Adipose tissue (tissue), 3 donors: Measurements from ENCODE around the gene PPP5C. TPM values are rescaled to one million over a fixed set of nuclear protein-coding genes. Genes with fewer than 3 reads are reported as not detected.
"Not testable (repeated sequence)": the region's sequence is repeated elsewhere in the genome, so short reads cannot be mapped to it uniquely, and the experiment has no call there.

ENCODE experiments used
- H3K27ac ChIP-seq: one replicate; pipeline ENCODE4 v1.5.1; 2013; ENCODE audit warnings: low read depth, low read length
- WGBS, 3 donors: extraction: QIAGEN DNeasy Blood & Tissue Kit; methylation state at CpG; one replicate each; pipeline ENCODE4 v1.1.7; 2013; 5-methylcytosine and 5-hydroxymethylcytosine counted together
- polyA plus RNA-seq, 3 donors: library from polyadenylated mRNA; stranded (reverse); fragments of 200-250 nt; gene quantifications; one replicate each; pipeline ENCODE4 v1.2.3, GENCODE V29; 2013
- donor health status: healthy with polysubstance abuse.
- donor health status: Bipolar disorder and iron deficiency.
- donor health status: healthy.

Gene PPP5C, protein sequence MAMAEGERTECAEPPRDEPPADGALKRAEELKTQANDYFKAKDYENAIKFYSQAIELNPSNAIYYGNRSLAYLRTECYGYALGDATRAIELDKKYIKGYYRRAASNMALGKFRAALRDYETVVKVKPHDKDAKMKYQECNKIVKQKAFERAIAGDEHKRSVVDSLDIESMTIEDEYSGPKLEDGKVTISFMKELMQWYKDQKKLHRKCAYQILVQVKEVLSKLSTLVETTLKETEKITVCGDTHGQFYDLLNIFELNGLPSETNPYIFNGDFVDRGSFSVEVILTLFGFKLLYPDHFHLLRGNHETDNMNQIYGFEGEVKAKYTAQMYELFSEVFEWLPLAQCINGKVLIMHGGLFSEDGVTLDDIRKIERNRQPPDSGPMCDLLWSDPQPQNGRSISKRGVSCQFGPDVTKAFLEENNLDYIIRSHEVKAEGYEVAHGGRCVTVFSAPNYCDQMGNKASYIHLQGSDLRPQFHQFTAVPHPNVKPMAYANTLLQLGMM
- polyA plus RNA-seq, result 10 to 100 TPM; 22.2 to 38.3 (median 28.1) TPM

DNA sequence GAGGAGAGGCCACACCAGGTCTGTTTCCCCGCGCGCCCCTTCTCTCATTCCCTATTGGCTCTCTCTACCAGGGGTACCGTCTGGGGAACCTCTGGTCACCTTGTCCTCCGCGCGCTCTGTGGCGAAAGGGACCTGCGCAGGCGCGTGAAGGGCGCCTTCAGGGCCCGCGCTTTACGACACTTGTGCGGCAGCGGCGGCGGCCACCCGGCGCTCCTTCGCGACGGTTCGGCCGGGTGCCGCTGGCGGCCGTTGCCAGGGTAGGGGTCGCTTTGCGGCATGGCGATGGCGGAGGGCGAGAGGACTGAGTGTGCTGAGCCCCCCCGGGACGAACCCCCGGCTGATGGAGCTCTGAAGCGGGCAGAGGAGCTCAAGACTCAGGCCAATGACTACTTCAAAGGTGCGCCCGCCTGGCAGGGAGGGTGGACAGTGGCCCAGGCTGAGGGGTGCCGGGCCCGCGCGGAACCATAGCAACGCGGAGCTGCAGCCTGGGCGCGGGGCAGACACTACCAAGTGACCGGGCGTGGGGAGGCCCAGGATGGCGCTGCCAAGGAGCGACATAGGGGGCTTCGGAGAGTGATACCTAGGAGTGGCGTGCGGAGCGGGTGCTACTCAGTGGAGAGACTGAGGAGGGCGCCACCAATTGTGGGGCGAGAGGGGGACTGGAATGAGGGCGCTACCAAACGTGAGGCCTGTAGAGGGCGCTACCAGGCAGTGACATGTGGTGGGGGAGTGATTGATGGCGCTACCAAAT lies at the start of gene PPP5C:
PPP5C (plus strand) TSS at position 267 of the 751 bp plus-strand sequence; CDS start at position 277, 10 bp downstream.
- no peak within 1 kb of the TSS for H3K27ac ChIP-seq
- WGBS, 3 donors, result 0 to 1% (median 0%) methylated on average over 54 to 62 of the region's 62 CpGs

DNA sequence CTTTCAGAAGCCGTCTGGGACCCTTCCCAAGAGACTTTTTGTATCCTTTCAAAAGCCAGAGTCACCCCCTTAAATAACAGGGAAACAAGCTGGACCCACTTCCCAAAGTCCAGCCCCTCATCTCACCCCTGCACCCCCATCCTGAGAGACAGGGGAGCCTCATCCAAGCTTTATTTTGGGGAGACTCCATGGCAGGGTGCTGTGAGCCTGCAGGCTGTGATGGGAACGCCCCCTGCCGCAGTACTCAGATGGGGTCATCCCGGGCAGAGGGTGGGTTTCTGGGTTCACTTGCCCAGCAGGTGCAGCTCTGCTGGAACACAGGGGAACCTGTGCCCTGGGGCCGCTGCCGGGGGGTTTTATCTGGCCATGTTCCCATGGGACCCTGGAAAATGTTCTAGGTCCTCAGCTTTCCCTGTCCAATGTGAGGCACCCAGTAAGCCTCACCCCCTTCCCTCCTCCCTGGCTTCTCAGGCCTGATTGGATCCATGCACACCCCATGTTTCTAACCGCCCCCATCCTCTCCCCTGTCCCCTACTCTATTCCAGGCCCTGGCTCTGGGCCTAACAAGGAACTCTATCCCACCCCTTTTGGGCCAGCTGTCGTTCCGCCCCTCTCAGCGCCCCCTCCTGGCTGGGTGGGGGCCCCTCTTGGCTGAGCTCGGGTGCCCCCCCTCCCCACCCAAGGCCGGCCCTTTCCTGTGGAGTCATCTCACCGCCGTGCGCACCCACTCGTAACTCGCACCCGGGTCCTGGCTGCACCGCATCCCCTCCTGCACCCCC lies 49.0 kb upstream of the PPP5C start:
- WGBS, 3 donors, result 20 to 52% (median 27%) methylated on average over 18 to 19 of the region's 19 CpGs
- H3K27ac ChIP-seq, result peak overlapping the region; percentile 9

DNA sequence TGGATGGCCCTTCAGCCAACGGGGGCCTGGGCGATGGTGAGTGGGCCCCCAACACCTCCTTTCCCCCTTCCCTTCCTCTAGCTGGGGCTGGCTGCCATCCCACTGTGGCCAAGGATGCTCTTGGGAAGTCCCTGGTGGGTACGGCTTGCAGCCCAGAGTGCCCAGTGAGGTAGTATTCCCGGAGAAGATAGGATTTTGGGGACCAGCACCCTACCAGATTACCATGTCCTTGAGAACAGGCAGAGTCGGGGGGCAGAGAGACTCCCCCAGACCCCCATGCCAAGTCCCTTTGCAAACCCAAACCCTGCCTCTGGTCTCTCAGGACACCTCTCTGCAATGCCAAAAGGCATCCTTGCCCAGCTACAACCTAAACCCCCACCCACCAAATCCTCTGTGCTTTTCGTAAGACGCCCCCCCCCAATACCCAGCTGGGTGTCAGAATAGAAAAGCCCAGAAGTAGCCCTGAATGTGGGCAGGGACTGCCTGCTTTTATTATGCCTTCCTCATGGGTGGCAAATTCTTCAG lies 48.3 kb upstream of the PPP5C start:
- 9 to 16% (median 11%) methylated on average over 6 to 7 of the region's 7 CpGs for WGBS, 3 donors
- H3K27ac ChIP-seq, result peak overlapping the region; percentile 9

DNA sequence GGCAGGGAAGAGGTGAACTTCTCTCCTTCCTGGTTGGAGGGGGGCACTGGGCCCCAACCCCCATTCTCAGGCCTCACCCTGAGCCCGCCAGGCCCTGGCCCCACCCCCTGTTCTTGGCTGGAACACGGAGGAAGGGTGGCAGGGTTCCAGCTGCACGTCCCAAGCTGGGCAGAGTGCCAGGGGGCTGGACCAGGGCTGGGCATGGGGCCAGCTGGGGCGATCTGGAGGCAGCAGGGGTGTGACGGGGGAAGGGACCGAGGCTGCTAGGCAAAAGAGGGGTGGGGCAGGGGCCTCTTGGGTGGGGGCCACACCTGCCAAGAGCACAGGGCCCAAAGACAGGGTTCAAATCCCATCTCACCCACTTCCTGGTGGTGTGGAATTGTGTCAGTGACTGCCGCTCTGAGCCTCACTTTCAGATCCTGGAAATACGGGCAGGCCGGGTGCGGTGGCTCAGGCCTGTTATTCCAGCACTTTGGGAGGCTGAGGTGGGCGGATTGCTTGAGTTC lies 47.8 kb upstream of the PPP5C start:
- 4 to 14% (median 7%) methylated on average over 11 of the region's 11 CpGs for WGBS, 3 donors
- H3K27ac ChIP-seq, result no peak overlapping the region

DNA sequence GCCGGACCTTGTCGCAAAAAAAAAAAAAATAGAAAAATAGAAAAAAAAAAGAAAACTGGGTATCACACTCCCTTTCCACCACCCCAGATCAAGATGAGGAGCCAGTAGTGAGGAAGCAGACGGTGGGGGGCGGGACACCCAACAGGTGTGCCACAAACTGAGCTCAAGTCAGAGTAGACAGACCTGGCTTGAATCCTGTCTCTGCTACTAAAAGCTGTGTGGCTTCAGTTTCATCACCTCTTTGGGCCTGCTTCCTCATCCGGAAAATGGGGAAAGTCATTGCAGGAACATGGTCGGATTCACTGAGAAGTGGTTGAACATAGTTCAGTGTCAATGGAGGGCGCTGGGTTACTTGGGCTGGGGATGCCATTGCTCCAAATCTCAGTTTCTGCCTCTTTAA lies 47.2 kb upstream of the PPP5C start:
- WGBS, 3 donors, result 55 to 63% (median 55%) methylated on average over 7 of the region's 7 CpGs
- no peak overlapping the region for H3K27ac ChIP-seq

DNA sequence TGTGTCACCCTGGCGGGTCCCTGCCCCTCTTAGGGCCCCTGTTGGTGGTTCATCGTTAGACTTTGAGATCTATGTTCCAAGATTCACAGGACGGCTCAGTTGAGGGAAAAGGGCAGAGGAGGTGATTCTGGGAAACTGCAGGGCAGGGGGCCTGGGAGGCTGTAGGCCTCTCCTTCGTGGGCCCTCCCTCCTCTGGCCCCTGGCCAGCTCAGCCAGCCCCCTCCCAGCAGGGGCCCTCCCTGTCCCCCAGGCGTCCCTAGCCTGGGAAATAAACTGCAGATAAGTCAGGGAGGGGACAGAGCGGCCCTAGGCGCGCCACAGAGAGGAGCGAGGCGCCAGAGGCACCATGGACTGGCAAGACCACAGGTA lies 43.6 kb upstream of the PPP5C start:
- no peak overlapping the region for H3K27ac ChIP-seq
- 80 to 82% (median 82%) methylated on average over 10 of the region's 10 CpGs for WGBS, 3 donors

DNA sequence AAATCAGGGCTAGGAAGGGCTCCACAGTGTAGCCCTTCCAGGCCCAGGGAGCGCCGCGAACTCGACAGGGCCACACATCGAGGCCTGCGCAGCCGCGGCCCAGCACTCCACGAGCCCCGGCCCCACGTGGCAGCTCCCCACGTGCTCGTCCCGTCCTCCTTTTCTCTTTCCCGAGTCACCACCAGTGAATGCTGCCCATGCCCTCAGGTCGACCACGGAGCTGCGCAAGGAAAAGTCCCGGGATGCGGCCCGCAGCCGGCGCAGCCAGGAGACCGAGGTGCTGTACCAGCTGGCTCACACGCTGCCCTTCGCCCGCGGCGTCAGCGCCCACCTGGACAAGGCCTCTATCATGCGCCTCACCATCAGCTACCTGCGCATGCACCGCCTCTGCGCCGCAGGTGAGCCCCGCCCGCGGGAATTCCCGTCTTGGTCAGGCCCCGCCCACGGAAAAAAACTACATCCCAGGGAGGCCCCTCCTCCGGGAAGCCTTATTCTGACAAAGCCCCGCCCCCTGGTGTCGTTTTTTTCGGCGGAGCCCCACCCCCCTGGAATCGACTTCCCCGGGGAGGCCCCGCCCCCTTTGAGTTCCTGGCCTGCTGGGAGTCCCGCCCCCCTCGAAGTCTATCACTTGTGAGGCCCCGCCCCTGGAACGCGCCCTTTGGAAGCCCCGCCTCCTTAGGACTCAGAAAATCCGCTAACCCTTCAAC lies 43.0 kb upstream of the PPP5C start:
- 29 to 74% (median 69%) methylated on average over 51 to 56 of the region's 56 CpGs for WGBS, 3 donors
- no peak overlapping the region for H3K27ac ChIP-seq

DNA sequence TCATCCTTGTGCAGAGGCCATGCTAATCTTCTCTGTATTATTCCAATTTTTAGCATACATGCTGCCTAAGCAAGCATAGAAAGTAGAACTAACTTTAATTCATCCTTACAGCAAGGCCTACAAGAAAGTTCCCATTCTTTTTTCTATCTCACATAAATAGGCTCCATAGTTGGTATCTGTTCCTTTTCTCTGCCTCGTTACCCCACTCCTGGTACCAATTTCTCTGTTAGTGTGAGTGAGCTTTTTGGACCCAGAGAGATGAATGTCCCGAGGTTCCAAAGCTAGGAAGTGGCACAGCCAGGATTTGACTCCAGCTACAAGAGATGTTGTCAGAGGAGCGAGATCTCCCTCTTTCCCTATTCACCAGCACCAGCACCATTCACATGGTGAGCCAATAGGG lies 40.4 kb upstream of the PPP5C start:
- H3K27ac ChIP-seq, result no peak overlapping the region
- WGBS, 3 donors, result 90 to 97% (median 94%) methylated on average over 3 of the region's 3 CpGs

DNA sequence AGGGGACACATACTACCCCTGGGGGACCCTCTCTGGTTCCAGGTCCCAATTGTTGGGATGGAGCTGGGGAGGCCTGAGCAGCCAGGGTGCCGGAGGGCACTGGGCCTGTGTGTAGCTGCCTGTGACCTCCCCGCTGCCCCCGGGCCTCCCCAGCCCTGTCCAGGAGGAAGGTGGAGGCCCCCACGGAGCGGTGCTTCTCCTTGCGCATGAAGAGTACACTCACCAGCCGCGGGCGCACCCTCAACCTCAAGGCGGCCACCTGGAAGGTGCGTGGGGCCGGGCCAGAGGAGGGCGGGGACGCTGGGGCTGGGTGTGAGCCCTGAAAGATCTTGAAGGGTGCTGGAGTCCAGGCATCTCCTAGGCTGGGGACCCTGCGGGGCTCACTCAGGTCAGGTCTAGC lies 38.4 kb upstream of the PPP5C start:
- H3K27ac ChIP-seq, result no peak overlapping the region
- 92 to 95% (median 95%) methylated on average over 14 to 15 of the region's 15 CpGs for WGBS, 3 donors

DNA sequence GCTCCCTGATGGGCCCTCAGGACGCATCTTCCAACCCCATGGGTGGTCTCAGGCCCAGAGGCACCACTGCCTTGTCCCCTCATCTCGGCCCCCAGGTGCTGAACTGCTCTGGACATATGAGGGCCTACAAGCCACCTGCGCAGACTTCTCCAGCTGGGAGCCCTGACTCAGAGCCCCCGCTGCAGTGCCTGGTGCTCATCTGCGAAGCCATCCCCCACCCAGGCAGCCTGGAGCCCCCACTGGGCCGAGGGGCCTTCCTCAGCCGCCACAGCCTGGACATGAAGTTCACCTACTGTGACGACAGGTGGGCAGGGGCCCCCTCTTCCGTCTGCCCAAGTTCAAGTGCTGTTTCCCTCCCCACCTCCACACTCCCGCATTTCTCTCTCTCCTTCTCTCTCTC lies 37.8 kb upstream of the PPP5C start:
- 83 to 92% (median 91%) methylated on average over 9 to 10 of the region's 10 CpGs for WGBS, 3 donors
- H3K27ac ChIP-seq, result no peak overlapping the region

DNA sequence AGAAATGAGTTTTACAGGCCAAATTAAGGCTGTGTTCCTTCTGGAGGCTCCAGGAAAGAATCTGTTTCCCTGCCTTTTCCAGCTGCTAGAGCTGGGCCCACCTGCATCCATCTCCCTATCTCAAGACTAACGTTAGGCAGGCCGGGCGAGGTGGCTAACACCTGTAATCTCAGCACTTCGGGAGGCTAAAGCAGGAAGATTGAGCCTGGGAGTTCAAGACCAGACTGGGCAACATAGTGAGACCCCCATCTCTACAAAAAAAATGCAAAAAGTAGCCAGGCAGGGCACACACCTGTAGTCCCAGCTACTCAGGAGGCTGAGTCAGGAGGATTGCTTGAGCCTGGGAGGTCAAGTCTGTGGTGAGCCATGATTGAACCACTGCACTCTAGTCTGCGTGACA lies 35.4 kb upstream of the PPP5C start:
- WGBS, 3 donors, result 93 to 96% (median 95%) methylated on average over 5 of the region's 5 CpGs
- H3K27ac ChIP-seq, result no peak overlapping the region

DNA sequence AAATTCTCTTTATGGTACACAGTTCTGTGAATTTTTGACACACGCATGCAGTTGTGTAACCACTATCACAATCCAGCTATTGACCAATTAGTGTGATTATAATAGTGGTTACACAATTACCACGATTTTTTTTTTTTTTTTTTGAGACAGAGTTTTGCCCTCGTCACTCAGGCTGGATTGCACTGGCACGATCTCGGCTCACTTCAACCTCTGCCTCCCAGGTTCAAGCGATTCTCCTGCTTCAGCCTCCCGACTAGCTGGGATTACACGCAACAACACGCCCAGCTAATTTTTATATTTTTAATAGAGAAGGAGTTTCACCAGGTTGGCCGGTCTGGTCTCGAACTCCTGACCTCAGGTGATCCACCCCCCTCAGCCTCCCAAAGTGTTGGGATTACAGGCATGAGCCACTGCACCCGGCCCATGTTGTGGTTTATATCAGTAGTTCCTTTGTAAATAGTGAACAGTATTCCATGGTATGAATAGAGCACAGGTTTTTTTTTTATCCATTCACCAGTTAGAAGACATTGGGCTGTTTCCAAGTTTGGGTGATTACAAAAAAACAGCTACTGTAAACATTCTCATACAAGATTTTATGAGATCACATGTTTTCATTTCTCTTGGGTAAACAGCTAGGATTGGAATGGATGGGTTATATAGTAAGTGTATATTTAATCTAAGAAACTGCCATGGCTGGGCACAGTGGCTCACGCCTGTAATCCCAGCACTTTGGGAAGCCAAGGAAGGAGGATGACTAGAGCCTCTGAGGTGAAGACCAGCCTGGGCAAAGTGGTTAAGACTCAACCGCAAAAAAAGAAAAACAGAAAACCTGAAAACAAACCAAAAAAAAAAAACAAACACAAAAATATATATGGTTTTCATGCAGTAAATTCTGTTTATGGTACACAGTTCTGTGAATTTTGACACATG lies 33.1 kb upstream of the PPP5C start:
- H3K27ac ChIP-seq, result not testable (repeated sequence)
- 76 to 82% (median 81%) methylated on average over 14 of the region's 14 CpGs for WGBS, 3 donors

DNA sequence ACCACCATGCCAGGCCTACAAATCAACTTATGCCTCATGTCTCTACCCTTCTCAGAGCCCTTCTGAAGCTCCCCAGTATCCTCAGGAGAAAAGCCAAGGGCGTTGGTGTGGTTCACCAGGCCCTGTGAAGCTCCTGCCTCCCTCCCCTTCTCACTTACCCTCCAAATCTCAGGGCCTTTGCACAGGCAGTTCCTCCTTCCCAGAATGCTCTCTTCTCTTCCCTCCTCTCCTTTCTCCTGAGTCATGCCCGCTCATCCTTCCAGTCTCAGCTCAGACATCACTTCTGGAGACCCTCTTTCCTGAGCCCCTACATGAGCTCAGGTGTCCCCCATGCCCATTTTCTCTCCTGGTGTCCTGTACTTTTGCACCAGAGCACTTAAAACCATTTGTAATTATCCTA lies 29.5 kb upstream of the PPP5C start:
- H3K27ac ChIP-seq, result no peak overlapping the region
- WGBS, 3 donors, result 67 to 73% (median 67%) methylated on average over 2 of the region's 2 CpGs

DNA sequence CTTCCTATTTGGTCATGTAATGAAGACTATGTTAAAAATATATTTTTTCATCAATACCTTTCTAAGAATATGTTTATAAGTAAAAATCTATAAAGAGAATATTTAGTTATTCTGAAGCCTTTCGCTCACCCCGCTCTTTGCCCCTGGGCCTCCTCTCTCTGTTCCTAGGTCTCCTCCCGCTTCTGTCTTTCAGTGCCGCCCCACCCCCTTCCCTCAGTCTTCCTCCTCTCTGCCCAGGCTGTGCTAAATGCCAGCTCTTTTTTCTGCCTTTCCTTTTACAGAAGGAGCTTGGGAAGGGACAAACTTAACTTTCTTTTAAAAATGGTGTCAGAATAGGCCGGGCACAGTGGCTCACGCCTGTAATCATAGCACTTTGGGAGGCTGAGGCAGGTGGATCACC lies 27.3 kb upstream of the PPP5C start:
- H3K27ac ChIP-seq, result no peak overlapping the region
- 87 to 92% (median 87%) methylated on average over 6 of the region's 6 CpGs for WGBS, 3 donors

DNA sequence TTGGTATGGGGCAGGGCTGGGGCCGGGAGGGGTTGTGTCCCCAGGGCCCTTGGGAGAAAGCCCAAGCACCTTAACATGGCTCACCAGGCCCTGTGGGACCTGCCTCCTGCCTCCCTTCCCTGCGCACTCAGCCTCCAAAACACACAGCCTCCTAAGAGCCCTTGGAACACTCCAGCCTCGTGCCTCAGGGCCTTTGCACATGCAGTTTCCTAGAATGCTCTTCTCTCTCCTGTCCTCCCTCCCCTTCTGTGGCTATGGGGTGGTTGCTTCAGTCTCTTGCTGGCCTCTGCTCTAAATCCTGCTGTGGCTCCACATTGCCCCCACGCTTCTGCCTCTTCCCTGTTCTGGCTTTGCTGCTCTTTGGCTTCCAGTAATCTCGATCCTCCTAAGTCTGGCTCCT lies 26.3 kb upstream of the PPP5C start:
- 90 to 98% (median 97%) methylated on average over 4 to 5 of the region's 5 CpGs for WGBS, 3 donors
- H3K27ac ChIP-seq, result no peak overlapping the region

DNA sequence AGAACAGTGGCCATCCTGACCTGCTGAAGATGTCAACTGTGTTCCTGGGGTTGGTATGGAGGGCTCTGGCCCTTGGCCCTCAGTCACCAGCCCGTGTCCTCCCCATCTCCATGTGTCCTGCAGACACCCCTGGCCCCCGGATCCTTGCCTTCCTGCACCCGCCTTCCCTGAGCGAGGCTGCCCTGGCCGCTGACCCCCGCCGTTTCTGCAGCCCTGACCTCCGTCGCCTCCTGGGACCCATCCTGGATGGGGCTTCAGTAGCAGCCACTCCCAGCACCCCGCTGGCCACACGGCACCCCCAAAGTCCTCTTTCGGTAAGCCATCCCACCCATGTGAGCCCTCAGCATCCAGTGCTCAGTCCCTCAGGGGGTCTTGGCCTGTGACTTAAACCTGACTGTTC lies 25.2 kb upstream of the PPP5C start:
- WGBS, 3 donors, result 91 to 94% (median 93%) methylated on average over 12 of the region's 12 CpGs
- H3K27ac ChIP-seq, result no peak overlapping the region

DNA sequence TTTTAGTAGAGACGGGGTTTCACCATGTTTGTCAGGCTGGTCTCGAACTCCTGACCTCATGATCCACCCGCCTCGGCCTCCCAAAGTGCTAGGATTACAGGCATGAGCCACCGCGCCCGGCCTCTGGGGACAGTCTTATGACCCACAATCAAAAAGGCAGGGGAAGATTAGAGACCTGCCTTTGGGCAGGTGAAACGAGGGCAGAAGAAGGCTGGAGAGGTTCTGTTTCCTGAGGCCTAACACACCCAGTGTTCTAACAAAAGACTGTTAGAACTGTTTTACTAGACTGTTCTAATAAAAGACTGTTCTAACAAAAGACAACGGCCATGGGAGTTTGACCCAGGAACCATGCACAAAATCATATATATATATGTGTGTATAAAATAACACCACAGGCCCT lies 23.7 kb upstream of the PPP5C start:
- WGBS, 3 donors, result 85 to 93% (median 89%) methylated on average over 9 of the region's 9 CpGs
- H3K27ac ChIP-seq, result not testable (repeated sequence)
